BLaER1 (cell line): ENCODE data around the gene PDLIM5.

Experiments
- H3K27ac ChIP-seq: shearing (Covaris generic); formaldehyde crosslinking; 2 replicates; pipeline ENCODE4 v1.8.1; 2022
- H3K27me3 ChIP-seq: shearing (Covaris generic); formaldehyde crosslinking; 2 replicates; pipeline ENCODE4 v1.8.1; 2022
- H3K36me3 ChIP-seq: shearing (Covaris generic); formaldehyde crosslinking; 2 replicates; pipeline ENCODE4 v1.8.1; 2022
- H3K4me1 ChIP-seq: shearing (Covaris generic); formaldehyde crosslinking; 2 replicates; pipeline ENCODE4 v1.8.1; 2022
- H3K4me2 ChIP-seq: shearing (Covaris generic); formaldehyde crosslinking; 2 replicates; pipeline ENCODE4 v1.8.1; 2022
- H3K4me3 ChIP-seq: shearing (Covaris generic); formaldehyde crosslinking; 2 replicates; pipeline ENCODE4 v1.8.1; 2022
- H3K9ac ChIP-seq: shearing (Covaris generic); formaldehyde crosslinking; 2 replicates; pipeline ENCODE4 v1.8.1; 2022
- H3K9me3 ChIP-seq: shearing (Covaris generic); formaldehyde crosslinking; 2 replicates; pipeline ENCODE4 v1.8.1; 2022
- H4K20me1 ChIP-seq: shearing (Covaris generic); formaldehyde crosslinking; 2 replicates; pipeline ENCODE4 v1.8.1; 2022
- Cebpa-rat ChIP-seq: shearing (Covaris generic); IDR thresholded peaks from 2 replicates; pipeline ENCODE4 v1.8.1; 2022

Gene PDLIM5

DNA sequence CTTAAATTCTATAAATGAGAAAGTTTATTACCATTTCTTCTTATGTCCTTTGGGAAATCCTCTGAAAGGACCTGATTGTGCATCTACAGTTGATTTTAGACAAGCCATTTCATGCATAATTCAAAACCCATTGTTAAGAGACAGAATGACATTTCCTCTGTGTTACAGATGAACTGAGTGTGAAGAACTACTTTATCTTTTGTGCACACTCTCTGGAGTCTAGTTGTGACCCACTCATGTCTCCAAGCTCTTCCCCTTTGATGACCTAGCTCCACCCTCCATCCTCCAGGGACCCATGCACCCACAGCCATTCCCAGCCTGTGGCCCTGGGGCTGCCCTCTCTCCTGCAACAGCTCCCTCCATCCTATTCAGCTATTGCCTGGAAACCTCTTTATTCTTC lies 248.6 kb downstream of the PDLIM5 start:
- Histone ChIP-seq H3K27me3 (no peaks in the 10 kb centered on the region), H3K4me2 (no peak overlapping the region), H3K27ac (no peak overlapping the region), H4K20me1 (no peaks in the 10 kb centered on the region), H3K9me3 (no peaks in the 10 kb centered on the region), H3K36me3 (no peaks in the 10 kb centered on the region), H3K4me3 (no peak overlapping the region), H3K4me1 (no peaks in the 10 kb centered on the region), H3K9ac (no peak overlapping the region)
- TF ChIP-seq Cebpa-rat, result no peak

DNA sequence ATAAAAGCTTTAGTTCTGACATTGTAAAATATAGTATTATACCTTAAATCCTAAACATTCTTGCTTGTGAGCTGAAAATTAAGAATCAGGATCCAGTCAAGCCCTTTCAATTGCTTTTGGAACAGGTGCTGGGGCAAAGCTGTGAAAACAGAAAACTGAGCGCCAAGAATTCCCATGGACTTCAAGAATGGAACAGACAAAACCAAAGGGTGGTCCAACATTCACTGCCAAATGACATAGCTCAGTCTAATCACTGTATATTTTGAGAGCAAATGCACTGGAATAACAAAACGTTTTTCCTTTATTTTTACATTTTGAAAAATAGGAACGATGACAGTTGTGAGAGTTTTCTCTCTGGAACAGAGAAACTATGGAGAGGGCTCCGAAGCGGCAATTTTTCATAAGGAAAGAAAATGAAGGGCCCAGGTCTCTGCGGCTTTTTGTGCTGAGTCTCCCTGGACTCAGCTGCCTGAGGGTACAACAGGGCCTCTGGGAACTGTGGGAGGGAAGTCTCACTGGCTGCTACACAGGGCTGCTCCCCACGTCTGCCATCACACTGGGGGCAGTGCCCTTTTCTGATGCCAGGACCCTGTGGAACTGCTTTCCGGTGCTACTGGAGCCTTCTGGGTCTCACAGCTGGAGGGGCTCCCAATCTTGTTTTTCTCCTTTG lies 250.0 kb downstream of the PDLIM5 start:
- Histone ChIP-seq H3K27me3 (no peaks in the 10 kb centered on the region), H3K9me3 (no peaks in the 10 kb centered on the region), H3K4me3 (no peak overlapping the region), H3K4me1 (no peaks in the 10 kb centered on the region), H3K9ac (no peak overlapping the region), H3K4me2 (no peak overlapping the region), H3K36me3 (no peaks in the 10 kb centered on the region), H3K27ac (no peak overlapping the region), H4K20me1 (no peaks in the 10 kb centered on the region)
- TF ChIP-seq Cebpa-rat, result no peak

DNA sequence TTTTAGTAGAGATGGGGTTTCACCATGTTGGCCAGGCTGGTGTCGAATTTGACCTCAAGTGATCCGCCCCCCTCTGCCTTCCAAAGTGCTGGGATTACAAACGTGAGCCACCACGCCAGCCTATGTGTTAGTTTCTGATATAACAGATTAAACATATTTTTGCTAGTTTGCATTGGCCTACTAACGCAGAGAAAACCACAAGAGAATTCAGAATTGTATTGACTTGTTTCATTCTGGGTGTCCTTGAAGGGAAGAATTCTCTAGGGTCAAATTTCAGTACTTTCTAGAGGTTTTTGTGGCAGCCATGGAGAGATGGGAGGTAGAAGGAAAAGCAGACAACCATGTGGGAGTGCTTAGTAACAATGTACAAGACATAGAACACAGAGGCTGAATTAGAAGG lies 259.9 kb downstream of the PDLIM5 start:
- Histone ChIP-seq H3K4me3 (no peak overlapping the region), H3K9me3 (no peaks in the 10 kb centered on the region), H3K4me1 (no peaks in the 10 kb centered on the region), H4K20me1 (no peaks in the 10 kb centered on the region), H3K4me2 (no peak overlapping the region), H3K27ac (no peak overlapping the region), H3K36me3 (no peaks in the 10 kb centered on the region), H3K27me3 (no peaks in the 10 kb centered on the region), H3K9ac (no peak overlapping the region)
- no peak for TF ChIP-seq Cebpa-rat

DNA sequence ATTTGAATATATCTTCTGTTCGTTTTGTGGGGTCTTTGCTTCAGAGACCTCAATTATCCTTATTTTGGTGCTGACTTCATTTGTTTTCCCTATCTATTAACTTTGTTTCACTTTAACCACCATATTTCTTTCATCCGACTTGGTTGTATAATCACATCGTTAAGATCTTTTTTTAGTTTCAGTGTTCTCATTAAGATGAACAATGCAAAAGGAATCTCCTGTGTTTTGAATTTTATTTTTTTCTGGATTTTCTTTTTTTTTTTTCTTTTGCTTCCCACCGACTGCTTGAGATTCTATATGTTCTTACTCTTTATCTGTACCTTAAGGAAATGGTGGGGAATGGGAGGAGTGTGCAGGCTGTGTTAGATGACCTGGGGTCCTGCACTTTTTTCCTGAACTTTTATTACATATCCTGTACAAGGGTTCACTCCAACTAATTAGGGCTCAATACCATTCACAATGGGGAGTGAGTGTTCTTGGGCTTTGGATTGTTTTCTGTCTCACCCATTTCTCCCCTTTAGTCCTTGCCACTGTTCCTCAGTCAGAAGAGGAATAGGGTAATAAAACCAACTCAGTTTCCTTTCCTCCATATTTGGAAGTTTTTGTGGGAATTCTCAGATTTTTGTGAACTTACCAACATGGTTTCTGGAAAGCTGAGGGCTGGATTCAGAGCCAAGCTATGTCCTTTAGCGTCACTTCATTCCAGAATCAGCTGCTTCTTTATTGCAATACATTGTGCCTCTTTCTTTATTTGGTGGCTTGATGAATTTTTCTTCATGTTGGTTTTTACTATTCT lies 262.8 kb downstream of the PDLIM5 start:
- no peaks in the 10 kb centered on the region for H3K27me3 ChIP-seq
- H3K4me1 ChIP-seq, result no peaks in the 10 kb centered on the region
- H3K4me3 ChIP-seq, result no peak overlapping the region
- no peaks in the 10 kb centered on the region for H4K20me1 ChIP-seq
- H3K36me3 ChIP-seq, result no peaks in the 10 kb centered on the region
- H3K9me3 ChIP-seq, result no peaks in the 10 kb centered on the region
- H3K9ac ChIP-seq, result no peak overlapping the region
- no peak overlapping the region for H3K4me2 ChIP-seq
- H3K27ac ChIP-seq, result no peak overlapping the region
- no peak for TF ChIP-seq Cebpa-rat

DNA sequence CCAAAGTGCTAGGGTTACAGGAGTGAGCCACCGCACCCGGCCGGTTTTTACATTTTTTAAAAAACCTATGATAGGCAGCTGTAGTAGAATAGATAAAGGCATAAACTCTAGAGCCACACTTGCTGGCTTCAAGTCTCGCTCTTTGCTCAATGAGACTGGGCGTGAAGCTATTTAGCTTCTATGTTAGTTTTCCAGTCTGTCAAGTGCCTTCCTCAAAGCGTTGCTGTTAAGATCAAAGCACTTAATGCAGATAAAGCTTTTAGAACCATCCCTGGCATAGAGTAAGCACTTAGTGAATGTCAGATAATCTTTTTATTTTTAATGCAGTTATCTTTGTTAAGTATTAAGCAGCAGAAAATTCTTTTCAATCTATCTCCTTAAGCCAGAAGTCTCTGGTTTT lies 264.0 kb downstream of the PDLIM5 start:
- TF ChIP-seq Cebpa-rat, result no peak
- H3K27me3 ChIP-seq, result no peaks in the 10 kb centered on the region

More for the DNA sequence above, 264.0 kb downstream of the PDLIM5 start:
- Histone ChIP-seq H4K20me1 (no peaks in the 10 kb centered on the region), H3K36me3 (no peaks in the 10 kb centered on the region), H3K4me1 (no peaks in the 10 kb centered on the region), H3K27ac (no peak overlapping the region), H3K9me3 (no peaks in the 10 kb centered on the region), H3K4me3 (no peak overlapping the region), H3K9ac (no peak overlapping the region), H3K4me2 (no peak overlapping the region)
